ENCODE results near the gene CLECL1.

The CLECL1 gene

GRCh38 chr12:9732921-9733461 is at the start of gene CLECL1:
Gene CLECL1, minus strand, starts transcription at chr12:9733097.
- DNase-seq, result no peak

DNA sequence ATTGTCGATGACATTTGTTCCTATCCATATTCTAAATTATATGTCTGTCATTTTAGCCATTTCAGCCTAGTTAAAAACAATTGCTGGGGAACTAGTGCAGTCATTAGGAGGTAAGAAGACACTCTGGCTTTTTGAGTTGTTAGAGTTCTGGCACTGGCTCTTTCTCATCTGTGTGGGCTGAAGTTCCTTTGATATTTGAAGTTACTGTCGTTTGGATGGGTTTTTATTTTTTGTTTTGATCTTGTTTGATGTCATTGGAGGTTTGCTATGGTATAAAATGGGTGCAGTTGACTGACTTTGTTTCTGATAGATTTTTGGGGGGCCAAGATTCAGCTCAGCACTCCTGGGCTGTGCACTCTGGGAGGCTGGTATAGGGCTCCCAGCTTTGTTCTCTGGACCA is 48.5 kb upstream of the CLECL1 start:
- no peak for DNase-seq

DNA sequence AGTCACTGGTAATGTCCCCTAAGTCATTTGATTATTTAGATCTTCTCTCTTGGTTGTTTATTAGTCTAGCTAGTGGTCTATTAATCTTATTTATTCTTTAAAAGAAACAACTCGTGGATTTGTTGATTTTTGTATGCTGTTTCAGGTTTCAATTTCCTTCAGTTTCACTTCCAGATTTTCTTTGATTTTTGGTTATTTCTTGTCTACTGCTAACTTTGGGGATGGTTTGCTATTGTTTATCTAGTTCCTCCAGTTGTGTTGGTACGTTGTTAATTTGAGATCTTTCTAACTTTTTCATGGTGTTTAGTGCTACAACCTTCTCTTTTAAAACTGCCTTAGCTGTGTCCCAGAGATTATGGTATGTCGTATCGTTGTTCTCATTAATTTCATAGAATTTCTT is 46.3 kb upstream of the CLECL1 start:
- no peak for DNase-seq

DNA sequence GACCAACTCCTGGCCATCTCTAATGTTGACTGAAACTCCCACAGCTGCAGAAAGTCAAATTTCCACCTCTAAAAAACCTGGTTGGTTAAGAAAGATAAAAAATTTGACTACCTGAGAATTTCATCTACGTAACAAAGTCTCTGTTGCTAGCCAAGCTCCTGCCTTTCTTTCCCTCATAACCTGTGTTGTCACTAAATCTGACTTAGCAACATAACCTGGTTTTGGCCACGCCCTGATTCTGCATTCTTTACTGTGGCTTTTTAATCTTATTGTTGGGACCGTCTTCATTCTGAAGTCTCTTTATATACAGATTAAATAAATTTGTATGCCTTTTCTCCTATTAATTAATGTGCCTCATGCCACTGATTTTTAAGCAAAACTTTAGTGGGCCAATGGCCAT is 43.9 kb upstream of the CLECL1 start:
- no peak for DNase-seq

GRCh38 chr12:9773216-9773877 is 40.5 kb upstream of the CLECL1 start:
- no peak for DNase-seq

DNA sequence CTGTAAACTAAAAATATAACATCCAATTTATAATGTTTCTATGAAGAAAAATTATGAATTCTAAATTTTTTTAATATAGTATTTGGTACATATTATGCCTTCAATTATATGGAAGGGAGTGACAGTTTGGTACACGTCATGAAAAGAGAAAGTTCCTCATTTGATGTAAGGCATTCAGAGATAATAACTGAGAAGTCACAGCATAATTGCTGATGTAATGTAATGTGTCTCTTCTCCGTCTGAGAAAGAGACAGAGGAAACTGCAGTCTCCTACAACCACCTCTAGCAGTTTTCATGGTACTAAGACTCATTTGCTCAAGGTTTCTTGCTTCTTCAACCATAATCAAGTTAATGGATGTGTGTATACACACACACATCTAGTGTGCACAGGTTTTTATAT is 30.1 kb upstream of the CLECL1 start:
- DNase-seq, result no peak

- DNase-seq, result no peak
Observed at GRCh38 chr12:9762369-9762768, 29.5 kb upstream of the CLECL1 start.

GRCh38 chr12:9761419-9761781 is 28.5 kb upstream of the CLECL1 start:
- no peak for DNase-seq

GRCh38 chr12:9760699-9761418 is 28.0 kb upstream of the CLECL1 start, which contains the start of gene CD69:
Gene CD69, minus strand, starts transcription at chr12:9760901. Its CDS starts 81 bp downstream, at chr12:9760820.
- DNase-seq, result peak; percentile 91

DNA sequence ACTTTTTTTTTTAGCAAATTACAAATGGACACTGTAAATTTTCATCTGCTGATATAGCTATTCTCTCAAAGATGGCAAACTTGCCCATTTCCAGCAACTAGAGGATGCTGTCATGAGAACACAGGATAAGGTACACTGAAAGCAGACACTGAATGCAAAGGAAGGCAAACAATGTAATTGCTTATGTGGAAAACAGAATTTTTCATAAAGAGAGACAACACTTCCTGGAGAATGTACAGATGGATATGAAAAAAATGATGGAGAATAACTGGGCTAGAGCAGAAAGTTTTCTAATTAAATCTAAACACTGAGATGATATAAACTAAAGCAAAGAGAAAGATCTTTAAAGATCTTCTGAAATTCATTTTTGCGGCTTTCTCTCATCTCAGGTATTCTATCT is 27.2 kb upstream of the CLECL1 start:
- DNase-seq, result no peak

DNA sequence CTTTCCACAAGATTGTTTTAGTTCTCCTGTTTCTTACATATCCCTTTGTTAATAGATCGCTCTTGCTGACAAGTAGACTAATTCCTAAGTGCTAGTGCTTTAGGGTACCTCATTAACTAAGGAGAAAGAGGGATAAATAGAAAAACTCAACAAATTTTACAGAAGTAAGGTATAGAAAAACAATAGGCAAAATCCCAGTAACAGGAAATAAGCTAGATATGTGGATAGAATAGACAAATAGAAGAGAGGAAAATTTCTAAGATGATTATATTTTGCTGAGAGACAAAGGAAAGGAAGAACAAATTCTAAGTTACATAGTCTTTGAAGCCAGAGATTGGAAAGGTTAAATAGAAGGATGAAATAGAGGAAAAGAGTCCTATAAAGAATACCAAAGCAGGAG is 26.8 kb upstream of the CLECL1 start:
- DNase-seq, result no peak

DNA sequence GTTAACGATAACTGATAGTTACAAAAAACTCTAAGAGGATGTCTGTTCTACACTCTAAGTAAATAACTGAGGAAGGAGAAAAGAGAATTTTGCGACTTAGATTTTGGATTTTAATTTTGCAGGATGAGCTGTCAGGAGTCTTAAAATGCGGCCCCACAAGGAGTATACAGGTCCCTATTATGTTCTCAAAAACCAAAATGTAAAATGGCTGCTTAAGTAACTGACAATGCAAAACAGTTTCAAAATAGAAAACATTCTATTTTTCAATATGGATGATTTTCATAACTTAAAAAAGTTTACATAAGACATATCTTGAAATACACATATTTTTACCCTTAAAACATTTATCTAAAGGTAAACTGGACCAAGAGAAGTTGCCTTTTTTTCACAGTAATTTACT is 25.2 kb upstream of the CLECL1 start:
- no peak for DNase-seq

DNA sequence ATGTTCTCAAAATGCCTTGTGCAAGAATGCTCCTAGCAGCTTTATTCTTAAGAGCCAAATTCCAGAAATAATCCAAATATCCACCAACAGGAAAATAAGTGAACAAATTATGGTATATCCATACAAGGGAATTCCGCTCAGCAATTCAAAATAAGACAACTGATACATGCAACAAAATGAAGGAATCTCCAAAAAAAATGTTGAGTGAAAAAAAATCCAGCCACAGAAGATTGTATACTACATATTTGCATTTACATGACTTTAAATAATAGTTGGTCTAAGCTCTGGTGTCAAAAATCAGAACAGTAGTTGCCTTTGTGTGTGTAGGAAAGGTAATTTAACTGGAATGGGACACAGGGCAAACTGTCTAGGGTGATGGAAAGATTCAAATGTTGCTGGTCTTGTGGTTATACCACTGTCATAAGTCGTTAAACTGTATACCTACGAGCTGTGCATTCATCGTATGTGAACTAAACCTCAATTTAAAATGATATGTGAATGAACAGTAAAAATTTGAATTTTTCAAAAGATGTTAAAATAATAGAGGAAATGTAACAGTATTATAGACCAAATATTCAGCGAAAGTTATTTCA is 24.6 kb upstream of the CLECL1 start:
- no peak for DNase-seq

DNA sequence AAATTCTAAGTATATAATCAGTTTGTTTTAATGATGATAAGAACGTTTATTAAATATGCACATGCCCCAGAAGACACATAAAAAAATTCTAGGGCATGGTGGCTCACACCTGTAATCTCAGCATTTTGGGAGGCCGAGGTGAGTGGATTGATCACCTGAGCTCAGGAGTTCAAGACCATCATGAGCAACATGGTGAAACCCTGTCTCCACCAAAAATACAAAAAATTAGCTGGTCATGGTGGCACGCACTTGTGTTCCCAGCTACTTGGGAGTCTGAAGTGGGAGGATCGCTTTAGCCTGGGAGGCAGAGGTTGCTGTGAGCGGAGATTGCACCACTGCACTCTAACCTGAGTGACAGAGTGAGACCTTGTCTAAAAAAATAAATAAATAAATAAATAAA is 23.8 kb upstream of the CLECL1 start:
- no peak for DNase-seq

DNA sequence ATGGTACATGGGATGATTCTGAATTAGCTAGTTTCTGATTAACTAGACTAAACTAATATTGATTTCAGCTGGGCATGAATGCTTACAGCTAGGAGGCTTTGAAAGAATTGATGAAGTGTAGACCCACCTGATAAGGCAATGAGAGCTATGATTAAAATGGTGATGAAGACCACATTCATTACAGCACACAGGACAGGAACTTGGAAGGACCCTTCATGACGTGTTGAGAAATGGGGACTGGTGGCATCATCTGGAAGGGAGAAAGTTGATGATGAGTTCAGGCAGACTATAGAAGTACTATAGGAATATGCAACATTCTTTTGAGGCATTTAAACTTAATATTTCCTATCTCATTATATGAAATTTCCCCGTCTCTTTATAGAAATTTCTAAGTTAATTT is 23.3 kb upstream of the CLECL1 start:
- DNase-seq, result no peak

GRCh38 chr12:9755567-9755966 is 22.7 kb upstream of the CLECL1 start:
- DNase-seq, result no peak

DNA sequence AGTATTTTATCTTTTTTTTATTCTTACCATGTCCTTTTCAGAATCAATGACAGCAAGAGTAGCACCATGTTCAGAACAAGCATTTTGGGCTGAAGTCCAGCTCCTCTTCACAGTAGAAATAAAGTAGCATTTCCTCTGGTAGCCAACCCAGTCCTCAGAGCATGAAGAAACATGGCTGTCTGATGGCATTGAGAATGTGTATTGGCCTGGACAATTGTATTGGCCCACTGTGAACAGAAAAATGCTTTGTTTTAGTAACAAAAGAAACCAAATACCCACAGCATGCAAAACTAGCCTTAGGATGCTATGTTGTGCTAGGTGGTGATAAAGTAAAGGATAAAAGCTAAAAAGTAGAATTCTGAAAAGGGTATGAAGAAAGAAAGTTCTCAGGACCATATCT is 22.1 kb upstream of the CLECL1 start:
- DNase-seq, result no peak

GRCh38 chr12:9754099-9754927 is 21.4 kb upstream of the CLECL1 start:
- DNase-seq, result no peak

- no peak for DNase-seq
Observed at GRCh38 chr12:9753498-9753897, 20.6 kb upstream of the CLECL1 start.

GRCh38 chr12:9753073-9753472 is 20.2 kb upstream of the CLECL1 start:
- DNase-seq, result no peak

DNA sequence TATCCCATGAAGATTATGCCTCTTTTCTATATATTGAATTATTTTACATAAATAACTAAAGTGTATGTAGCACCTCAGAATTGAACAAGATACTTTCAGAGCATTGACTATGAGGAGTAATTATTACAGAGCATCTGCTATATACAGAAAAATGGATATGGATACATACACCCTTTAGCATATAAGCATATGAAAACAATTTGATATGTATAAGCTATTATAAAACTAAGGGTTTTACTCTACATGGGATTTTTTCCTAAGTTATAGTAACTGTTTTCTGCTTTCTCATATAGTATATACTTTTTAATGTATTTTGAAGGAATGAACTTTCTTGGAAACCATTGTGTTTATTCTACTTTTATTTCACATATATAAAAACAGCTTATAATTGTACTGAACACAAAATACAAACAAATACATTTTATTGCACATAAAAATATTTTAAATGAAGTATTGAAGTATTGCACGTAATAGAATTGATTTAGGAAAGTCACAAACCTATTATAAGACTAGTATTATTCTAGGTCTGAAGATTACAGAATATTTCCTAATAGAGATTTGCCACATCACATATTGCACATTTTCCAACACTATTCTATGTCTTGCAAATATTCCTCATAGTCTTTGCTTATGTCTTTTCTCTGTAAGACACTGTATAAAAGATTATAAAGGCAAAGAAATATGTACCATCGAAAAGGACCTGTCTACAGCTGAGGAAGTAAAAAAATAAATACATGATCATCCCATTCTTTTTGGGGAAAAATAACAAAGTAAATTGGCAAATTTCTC is 19.4 kb upstream of the CLECL1 start:
- no peak for DNase-seq
